ENCODE measurements around the gene RUFY4.

RUFY4 gene

DNA sequence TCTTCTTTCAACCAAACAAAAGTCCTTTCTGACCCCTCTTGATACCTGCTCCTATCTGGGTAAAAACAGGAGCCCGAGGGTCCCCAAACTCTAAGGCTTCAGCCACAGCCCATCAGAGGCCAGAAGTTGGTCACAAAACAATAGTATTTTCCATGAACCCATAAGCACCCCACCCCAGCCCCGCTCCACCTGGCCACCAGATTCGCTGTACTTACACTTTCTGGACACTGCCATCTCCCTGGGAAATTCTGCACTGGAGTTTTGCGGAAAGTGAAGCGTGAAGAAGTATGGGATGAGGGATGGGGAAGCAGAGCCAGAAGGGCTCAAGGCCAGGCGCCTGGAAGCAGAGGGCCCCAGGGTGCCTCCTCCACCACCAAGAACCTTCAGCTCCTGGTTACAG is 5.2 kb upstream of the RUFY4 start:
- no peak for DNase-seq (ENCODE audit: low spot score)

DNA sequence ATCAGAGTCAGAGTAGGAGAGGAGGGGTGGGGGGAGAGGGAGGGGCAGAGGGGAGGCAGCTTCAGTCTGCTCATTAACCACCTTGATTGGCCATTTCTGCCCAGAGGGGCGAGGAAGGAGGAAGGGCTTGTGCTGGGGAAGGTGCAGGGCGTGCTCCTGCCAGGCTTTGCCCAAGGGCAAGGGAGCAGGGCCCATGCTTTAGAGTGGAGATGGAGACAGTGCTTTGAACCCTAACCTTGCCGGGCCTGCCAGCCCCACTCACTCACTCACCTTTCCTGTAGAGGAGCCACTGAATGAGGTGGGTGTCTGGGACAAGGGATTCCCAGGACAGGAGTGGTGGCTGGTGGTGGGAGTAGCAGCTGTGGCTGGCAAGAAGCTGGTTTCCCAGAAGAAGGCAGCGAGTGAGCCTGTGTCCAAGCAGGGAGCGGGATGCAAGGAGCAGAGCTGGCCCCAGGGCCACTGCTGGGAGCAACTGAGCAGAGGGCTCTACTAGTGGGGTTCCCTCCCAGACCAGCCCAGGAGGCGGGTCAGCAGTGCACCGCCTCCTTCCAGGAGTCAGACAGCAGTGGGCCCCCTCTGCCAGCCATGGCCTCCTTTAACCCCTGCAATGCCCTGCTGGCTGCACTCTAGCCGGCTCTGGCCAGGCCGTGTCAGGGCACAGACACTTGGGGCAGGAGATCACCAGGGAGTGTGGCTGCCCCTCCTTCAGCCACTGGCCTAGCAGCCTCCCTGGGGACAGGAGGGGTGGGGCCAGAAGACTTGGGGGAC is 3.6 kb upstream of the RUFY4 start:
- no peak for DNase-seq (ENCODE audit: low spot score)

DNA sequence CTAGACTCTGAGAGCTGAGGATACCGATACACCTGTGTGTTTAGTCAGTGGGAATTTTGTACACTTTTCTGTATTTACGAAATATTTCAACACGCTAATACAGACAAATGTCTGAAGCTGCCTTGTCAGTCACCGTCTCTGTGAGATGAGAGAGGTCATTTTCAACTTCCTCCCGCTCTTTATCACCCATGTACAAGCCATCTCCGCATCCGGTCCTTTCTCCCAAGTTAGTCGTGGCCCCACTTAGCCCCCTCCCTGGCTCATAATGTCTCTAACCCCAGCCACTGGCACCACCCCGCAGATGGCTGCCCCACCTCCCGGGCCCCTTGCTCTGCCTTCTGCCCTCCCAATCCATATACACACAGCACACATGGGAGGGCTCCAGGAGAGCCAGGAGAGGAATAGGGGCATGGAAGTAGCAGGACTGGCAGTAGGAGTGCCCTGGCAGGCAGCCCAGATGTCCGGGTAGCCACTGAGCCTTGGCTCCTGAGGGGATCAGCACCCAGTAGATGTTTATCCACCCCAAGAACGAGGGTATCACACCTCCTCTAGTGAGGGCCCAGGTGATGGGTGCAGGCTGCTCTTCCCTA is 2.0 kb upstream of the RUFY4 start:
- no peak for DNase-seq (ENCODE audit: low spot score)

DNA sequence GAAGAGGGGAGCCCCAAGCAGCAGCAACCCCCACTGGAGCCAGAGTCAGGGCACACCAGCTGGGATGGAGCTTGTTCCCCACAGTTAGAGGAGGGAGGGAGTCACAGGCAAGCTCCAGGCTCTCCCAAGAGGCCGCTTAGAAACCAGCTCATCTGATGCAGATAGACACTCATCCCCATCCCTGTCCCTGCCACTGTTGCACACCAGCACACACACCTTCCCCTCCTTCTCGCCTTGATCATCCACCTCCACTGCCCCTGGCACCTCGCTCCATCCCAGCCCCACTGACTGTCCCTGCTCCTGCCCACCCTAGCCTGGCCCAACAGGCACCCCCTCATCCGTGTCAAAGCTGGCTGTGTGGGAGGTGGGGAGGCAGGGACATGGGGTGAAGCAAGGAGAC is 1.5 kb upstream of the RUFY4 start:
- no peak for DNase-seq (ENCODE audit: low spot score)

DNA sequence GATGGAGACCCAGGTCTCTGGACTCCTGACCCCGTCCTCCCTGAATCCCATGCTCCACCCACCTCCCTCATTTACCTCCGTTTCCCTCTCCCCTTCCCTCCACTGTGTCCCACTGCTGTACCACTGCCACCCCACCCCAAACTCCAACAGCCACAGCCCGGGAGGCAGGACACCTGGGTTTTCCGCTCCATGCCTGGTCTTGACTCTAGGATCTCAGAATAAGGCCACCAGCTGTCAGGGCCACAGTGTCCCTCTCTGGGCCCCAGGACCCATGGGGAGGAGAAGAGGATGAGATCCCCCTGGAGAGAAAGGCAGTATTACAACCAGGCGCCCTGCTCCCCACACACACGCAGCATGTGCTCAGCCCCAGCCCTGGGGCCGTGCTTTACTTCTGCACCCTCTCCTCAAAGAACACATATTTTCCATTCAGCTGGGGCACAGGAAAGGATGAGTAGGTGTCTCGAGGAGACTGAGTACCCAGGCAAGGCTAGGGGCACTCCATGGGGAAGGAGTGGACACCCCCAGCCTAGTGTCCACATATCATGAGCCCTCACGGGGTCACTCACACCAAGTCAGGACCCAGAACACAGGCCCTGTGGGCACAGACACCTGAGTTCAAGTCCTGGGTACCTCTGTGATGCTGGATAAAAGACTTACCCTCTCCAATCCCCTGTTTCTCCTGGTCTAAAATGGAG is 700 bp downstream of the RUFY4 start:
- no peak for DNase-seq (ENCODE audit: low spot score)

DNA sequence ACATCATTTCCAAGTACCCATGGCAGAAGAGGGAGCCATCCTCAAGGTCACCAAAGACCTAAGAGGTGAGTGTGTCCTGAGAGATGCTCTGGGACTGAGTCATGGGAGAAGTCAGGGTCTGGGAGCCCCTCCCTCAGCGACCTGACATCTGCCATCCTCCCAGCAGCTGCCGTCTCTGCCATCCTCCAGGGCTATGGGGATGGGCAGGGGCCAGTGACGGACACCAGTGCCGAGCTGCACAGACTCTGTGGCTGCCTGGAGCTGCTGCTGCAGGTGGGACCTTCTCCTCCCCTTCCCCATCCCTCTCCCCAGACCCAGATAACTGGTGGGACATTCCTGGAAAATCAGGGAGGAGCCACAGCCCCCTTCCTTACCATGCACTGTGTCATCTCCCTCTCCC is 1.5 kb downstream of the RUFY4 start:
- no peak for DNase-seq (ENCODE audit: low spot score)

DNA sequence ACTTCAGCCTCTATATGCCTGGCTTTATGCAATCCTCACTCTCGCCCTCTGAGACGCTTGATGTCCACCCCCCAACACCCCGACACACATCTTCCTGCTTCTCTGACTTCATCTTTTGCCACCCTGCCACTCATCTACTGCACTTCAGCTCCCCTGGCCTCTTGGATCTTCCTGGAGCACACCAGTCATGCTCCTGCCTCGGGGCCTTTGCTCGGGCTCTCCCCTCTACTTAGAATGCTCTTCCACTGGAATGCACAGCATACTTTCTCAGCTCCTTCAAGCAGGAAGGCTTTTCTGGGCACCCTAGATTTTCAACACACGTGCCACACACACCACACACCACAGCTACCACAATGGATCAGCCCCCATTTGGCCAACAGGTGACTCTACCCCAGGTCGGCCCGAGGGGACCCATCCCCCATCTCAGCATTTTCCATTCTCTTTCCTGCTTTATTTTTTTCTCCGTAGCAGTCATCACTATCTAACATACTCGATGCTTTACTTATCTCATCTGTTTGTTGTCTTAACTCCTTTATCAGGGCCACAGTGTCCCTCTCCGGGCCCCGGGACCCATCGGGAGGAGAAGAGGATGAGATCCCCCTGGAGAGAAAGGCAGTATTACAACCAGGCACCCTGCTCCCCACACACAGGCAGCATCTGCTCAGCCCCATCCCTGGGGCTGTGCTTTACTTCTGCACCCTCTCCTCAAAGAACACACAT is 2.3 kb downstream of the RUFY4 start:
- DNase-seq (ENCODE audit: low spot score), result no peak

DNA sequence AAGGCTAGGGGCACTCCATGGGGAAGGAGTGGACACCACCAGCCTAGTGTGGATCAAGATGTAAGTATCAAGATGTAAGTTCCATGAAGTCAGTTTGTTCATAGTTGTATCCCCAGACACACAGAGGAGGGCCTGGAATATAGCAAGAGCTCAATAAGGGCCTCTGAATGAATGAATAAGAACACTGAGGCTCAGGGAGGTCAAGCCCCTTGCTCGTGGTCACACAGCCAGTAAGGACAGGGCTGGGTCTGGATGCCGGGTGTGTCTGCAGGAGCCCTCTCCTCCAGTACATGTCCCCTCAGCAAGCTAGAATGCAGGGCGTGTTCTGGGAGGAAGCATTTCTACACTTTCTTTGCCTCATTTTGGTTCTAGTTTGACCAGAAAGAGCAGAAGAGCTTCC is 2.9 kb downstream of the RUFY4 start:
- DNase-seq (ENCODE audit: low spot score), result no peak

DNA sequence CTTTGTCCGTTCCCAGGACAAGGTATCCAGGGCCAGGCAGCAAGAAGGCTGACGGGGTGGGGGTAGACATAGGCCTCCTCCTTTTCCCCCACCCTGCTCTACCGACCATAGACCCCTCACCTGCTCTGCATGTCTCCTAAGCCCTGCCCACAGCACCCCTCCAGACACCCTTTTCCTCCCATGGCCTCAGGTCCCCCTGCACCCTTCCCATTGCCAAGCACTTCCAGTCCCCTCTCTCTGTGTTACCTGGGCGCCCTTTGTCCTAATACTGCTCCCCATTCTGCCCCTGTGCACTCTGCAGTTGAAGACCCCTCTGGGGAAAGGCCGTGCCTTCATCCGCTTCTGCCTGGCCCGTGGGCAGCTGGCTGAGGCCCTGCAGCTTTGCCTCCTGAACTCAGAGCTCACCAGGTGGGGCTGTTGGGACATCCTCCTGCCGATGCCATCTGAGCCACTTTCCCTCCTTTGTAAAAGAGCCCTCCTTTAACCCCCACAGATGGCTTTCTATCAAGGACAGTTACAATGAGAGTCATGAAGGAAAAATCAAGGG is 3.5 kb downstream of the RUFY4 start:
- DNase-seq (ENCODE audit: low spot score), result no peak

DNA sequence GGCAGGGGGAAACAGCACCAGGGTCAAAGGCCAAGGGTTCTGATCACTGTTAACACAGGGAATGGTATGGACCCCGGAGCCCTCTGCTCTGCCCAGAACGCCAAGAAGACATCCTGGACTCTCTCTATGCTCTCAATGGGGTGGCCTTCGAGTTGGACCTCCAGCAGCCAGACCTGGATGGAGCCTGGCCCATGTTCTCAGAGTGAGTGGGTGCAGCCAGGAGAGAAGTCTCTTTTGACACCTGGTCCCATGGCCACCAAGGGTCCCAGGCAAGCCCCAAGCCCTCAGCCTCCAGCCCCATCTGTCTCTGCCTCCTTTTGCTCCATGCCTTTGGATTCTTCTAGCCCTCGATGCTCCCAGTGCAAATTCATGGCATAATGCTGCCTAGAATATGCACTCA is 4.1 kb downstream of the RUFY4 start:
- no peak for DNase-seq (ENCODE audit: low spot score)

DNA sequence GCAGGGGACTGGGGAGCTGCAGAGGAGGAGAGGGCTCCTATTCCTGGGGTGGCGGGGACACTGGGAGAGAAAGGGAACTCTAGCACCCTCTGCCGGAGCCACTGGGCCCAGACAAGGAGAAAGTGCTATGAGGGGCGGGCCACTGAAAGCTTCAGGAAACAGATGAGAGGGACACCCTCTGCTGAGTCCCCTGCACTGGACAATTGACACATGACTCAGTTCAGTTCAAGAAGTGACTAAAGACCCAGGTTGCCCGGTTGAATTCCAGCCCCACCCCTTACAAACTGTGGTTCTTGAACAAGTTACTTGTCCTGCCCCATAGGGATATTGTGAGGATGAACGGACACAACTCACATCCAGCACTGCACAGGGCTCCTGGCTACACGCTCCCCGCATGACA is 5.0 kb downstream of the RUFY4 start:
- DNase-seq (ENCODE audit: low spot score), result no peak

DNA sequence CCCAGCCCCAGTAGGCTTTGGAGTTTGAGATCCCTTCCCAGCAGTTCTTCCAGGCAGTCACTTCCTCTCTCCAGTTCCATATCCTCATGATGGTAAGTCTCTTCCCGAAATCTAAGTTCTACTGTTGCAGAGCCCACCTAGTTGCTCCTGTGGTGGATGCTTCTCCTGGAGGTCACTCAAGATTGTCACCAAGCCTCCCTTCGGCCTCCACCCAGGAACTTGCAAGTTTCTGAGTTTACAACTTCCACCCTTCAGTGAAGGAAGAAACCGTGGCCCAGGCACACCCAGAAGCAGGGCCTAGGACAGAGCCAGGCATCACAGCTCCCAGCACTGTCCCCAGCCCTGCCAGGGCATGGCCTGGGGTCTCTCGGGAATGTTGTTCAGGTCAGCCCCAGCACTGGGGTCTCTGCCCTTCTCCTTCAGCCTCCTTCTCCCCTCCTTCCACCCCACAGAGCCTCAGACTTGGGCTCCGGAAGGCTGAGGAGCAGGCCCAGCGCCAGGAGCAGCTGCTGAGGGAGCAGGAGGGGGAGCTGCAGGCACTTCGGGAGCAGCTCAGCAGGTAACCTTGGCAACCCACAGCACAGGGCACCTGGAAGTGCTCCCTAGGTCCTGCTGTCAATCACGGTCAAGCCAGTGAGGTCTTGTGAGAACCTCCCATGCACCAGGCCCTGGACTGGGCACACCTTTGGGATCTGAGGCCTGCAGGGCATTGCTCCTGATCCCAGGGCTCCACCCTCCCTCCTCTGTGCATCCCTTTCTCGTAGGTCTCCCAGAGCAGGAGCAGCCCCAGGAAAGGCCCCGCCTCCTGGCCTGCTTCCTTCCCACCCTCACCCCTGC is 7.1 kb downstream of the RUFY4 start:
- DNase-seq (ENCODE audit: low spot score), result no peak

DNA sequence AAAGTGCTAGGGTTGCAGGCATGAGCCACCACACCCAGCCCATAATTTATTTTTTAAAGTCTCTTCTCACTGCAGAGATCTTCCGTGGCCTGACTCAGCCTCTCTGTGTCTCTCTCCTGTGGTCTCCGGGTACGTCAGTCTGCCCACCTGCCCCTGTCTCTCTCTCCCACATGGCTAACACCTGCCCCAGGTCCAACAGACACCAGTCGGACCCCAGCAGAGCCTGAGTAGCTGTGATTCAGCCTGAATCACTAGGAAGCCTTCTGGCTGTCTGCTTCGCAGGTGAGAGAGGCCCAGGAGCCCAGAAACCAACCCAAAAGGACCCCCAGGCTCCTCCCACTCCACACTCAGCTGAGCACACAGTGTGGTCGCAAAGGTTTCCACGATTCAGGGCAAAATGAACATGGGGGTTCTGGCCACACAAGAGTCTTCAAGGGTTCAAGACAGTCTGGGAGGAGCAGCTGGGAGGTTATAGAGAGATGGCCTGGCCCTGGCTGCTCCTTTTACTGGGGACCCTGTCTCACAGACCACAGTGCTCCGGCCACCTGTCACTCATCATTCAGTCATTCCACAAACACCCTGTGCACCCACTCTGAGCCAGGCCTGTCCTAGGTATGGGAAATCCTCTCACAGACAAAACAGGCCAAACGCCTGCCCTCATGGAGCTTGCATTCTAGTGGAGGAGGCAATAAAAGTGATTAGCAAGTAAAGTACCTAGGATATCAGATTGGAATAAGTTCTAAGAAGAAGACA is 8.6 kb downstream of the RUFY4 start:
- DNase-seq (ENCODE audit: low spot score), result no peak

DNA sequence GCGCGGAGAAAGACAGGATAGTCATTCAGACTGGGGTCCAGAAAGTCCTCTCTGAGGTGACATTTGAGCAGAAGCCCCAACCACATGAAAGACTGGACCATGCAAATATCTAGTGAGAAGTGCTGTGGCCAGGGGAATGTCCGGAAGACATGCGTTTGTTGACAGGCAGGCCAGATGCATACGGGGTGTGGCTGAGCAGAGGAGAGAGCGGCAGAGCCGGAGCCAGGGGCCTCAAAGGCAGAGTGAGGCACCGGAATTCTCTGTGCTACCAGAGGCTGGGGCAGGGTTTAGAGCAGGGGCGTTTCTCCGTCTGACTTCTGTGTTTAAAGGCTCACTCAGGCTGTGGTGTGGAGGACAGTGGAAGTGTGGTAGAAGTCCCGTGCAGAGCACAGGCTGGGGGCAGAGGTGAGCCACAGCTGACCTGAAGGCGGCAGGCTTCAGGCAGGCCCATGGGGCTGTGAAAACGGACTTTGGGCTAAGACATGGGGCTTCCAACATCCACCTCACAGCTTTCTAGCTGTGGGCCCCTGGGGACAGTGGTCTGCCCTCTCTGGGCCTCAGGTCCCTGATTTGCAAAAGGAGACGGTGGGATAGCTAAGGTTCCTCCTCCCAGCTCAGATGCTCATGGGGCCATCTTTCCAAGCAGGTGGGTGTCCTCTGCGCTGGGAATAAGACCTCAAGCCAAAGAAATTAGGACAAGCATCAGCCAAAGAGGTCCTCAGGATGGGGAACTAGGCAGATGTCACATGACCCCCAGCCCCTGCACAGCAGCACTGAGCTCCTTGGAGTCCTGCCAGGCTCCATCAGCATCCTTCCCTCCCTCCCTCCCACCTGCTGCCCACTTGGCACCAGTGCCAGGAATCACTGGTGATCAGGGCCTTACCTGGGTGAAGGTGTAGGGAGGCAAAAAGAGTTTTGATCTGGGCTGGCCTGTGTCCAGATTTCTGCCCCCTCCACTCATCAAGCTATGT is 11.2 kb downstream of the RUFY4 start:
- DNase-seq (ENCODE audit: low spot score), result no peak

DNA sequence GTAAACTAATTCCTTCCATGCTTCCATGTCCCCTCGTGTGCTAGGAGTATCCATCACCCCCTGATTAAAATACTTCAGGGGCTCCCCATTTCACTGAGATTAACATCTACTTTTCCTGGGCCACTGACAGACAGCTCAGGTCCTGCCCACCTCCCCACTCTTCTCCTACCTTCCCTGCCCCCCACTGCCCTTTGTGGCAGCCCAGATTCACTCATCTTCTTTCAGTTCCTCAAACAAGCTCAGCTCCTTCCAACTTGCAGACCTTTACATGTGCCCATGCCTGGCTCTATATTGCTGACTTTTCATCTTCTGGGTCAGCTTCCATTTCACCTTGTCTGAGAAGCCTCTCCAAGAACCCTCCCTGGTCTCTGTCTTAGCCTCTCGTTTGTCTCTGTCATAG is 12.0 kb downstream of the RUFY4 start:
- DNase-seq (ENCODE audit: low spot score), result no peak

DNA sequence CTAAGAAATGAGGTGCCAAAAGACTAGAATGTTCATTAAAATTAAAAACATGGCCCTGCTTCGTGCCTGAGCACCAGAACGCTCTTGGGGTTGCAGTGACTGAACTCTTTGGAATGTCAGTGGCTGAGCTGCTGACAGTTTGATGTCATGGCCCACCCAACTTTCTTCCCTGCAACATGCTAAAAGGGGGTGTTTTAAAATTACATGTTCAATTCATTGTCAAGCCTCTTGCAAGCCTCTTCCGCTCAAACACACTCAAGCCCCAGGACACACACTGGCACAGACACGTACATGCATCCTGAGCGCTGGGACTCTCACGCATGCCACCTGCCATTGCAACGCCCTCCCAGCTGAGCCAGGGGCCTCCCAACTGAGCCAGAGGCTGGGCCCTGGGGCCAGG is 12.6 kb downstream of the RUFY4 start:
- DNase-seq (ENCODE audit: low spot score), result no peak

DNA sequence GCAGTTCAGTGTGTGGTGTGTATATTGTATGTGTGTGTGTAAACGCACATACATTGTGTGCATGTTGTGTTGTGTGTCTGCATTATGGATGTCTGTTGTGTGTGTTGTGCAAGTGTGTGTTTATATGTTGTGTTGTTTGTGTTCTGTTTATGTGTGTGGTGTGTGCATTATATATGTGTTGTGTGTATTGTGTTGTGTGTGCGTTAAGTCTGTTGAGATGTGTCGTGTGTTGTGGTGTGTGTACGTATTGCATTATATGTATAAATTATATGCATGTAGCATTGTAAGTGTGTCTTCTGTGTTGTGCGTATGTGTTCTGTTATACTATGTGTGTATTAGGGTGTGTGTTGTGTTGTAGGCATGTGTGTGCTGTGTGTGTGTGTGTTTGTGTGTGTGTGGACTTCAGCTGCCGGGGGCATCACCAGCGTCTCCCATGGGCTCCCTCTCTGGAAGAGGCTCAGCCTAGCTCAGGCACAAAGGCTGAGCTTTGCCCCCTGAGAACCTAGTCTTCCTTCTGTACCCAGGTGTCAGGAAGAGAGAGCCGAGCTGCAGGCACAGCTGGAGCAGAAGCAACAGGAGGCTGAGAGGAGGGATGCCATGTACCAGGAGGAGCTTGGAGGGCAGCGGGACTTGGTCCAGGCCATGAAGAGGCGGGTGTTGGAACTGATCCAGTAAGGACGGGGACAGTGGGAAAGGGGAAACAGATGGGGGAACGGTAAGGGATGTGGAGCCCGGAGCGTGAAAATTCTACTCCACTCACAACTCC is 13.7 kb downstream of the RUFY4 start:
- DNase-seq (ENCODE audit: low spot score), result no peak

DNA sequence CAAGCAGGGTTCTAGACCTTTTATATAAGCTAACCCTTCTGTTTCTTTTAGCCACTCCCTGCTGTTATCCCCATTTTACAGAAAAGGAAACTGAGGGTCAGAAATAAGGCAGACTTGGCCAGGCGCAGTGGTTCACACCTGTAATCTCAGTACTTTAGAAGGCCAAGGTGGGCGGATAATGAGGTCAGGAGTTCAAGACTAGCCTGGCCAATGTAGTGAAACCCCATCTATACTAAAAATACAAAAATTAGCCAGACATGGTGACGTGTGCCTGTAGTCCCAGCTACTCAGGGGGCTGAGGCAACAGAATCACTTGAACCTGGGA is 14.3 kb downstream of the RUFY4 start:
- no peak for DNase-seq (ENCODE audit: low spot score)

DNA sequence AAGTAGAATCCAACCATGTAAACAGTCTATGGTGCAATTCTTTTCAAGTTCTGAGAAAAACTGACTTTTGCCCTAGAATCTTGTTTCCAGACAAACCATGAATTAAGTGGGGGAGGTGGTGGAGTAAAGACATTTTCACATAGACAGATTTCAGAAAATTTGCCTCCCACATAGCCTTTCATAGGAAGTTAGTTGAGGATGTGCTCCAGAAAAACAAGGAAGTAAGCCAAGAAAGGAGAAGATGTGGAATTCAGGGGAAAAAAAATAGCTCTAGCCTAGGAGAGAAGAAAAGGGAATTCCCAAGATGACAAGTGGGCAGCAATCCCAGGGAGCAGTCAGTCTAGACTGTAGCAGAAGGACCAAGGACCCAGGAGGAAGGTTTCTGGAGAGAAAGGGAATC is 17.4 kb downstream of the RUFY4 start:
- no peak for DNase-seq (ENCODE audit: low spot score)

Measured in Ammon's horn (tissue), 1 donor.